RWPE2 (cell line): ENCODE data around the gene LAMA5.

Experiments
- ATAC-seq: fragments of 200-7000 bp; cut with Tn5 transposase; 3 replicates; pipeline ENCODE4 v1.9.1; 2021; ENCODE audit warnings: low read depth
- DNase-seq: peaks from one replicate; pipeline ENCODE4 v3.0.0-alpha.2; 2020; ENCODE audit warnings: low spot score
- H3K27ac ChIP-seq: fragments of 450-650 bp; 2 replicates; pipeline ENCODE4 v1.5.1; 2017; ENCODE audit warnings: mild to moderate bottlenecking; ENCODE audit not compliant: poor library complexity, severe bottlenecking
- H3K27me3 ChIP-seq: fragments of 250-450 bp; sonication (Bioruptor Pico); 2 replicates; pipeline ENCODE4 v1.5.1; 2021; ENCODE audit warnings: mild to moderate bottlenecking, moderate library complexity; ENCODE audit not compliant: insufficient read depth, poor library complexity, severe bottlenecking
- H3K36me3 ChIP-seq: fragments of 250-450 bp; sonication (Bioruptor Pico); 2 replicates; pipeline ENCODE4 v1.5.1; 2020; ENCODE audit warnings: low read depth, mild to moderate bottlenecking, moderate library complexity
- H3K4me1 ChIP-seq: fragments of 250-450 bp; sonication (Bioruptor Pico); 2 replicates; pipeline ENCODE4 v1.5.1; 2021; ENCODE audit warnings: mild to moderate bottlenecking, moderate library complexity; ENCODE audit not compliant: insufficient read depth, poor library complexity, severe bottlenecking
- H3K4me3 ChIP-seq: fragments of 250-450 bp; sonication (Bioruptor Pico); 2 replicates; pipeline ENCODE4 v1.5.1; 2021; ENCODE audit warnings: mild to moderate bottlenecking, moderate library complexity; ENCODE audit not compliant: severe bottlenecking
- H3K9me3 ChIP-seq: fragments of 250-450 bp; sonication (Bioruptor Pico); 2 replicates; pipeline ENCODE4 v1.5.1; 2021; ENCODE audit warnings: mild to moderate bottlenecking, moderate library complexity; ENCODE audit not compliant: severe bottlenecking
- TF ChIP-seq, protein P1 (sequence below): fragments of 450-650 bp; IDR thresholded peaks from one replicate; pipeline ENCODE4 v1.5.1; 2017; ENCODE audit warnings: mild to moderate bottlenecking, moderate library complexity; ENCODE audit not compliant: poor library complexity, severe bottlenecking

Gene LAMA5

DNA sequence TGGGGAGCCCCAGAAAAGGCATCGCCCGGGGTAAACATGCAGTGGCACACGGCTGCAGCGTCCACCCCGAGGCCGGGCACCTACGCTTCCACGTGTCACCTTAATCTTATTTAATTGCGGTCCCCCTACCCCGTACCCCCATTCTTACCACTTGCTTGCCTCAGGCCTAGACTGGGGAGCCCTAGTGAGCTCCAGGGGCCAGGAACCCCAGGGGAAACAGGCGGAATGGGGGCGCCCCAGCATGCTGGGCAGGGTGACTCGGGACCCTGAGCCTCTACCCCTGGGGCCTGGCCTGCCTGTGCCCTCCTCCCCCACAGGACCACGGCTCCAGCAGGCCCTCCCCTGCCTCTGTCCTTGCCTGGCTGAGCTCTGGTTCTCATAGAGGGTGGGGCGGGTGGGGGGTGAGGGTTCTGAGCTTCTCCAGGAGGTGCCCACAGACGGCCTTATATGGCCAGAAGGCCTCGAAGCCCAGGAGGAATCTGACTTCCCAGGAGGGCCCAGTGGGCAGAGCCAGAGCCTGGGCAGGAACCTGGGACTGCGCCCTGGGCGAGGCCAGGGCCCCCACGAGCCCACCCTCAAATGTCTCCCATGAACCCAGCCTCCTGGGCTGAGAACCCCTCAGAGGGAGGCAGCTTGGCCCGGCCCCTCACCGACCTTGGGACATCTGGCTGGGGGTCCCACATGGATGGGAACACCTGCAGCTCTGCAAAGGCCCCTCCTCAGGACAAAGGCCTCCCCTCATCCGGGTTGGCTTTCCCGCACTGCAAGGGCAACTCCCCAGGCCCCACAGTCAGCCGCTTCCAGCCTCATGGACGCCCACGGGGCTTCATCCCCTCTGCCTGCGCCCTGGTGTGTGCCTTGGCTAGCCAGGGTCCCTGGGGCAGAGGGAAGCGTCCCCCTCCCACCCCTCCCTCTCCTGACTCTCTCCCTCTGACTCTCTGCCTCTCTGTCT, 5.2 kb upstream of the LAMA5 start:
- H3K36me3 ChIP-seq = no peaks in the 10 kb centered on the region
- H3K9me3 ChIP-seq = no peaks in the 10 kb centered on the region
- TF ChIP-seq, protein P1, sequence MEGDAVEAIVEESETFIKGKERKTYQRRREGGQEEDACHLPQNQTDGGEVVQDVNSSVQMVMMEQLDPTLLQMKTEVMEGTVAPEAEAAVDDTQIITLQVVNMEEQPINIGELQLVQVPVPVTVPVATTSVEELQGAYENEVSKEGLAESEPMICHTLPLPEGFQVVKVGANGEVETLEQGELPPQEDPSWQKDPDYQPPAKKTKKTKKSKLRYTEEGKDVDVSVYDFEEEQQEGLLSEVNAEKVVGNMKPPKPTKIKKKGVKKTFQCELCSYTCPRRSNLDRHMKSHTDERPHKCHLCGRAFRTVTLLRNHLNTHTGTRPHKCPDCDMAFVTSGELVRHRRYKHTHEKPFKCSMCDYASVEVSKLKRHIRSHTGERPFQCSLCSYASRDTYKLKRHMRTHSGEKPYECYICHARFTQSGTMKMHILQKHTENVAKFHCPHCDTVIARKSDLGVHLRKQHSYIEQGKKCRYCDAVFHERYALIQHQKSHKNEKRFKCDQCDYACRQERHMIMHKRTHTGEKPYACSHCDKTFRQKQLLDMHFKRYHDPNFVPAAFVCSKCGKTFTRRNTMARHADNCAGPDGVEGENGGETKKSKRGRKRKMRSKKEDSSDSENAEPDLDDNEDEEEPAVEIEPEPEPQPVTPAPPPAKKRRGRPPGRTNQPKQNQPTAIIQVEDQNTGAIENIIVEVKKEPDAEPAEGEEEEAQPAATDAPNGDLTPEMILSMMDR = no peak
- H3K27ac ChIP-seq = no peak overlapping the region
- H3K4me1 ChIP-seq = peaks cover 50% of the 10 kb centered on the region
- no peaks in the 10 kb centered on the region for H3K27me3 ChIP-seq
- DNase-seq = peak; percentile 85
- ATAC-seq = no peak
- H3K4me3 ChIP-seq = no peak overlapping the region

DNA sequence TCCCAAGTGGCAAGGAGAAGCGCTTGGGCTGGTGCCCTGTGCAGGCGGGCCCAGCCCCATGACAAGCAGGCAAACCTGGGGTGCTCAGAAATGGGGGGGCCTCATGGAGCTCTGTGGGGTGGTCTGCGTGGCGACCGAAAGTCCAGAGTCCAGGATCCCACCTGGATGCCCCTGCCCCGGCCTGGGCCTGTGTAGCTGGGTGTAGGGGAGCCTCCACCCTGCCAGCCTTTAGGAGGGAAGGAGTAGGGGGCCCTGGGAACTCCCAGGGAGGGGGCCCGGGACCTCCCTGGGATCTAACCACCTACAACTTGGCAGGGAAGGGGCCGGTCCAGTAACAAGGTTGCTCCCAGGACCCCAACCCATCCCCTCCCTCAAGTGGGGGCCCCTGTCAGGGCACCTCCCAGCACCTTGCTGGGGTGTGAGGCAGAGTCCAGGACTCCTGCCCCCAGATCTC, 4.5 kb upstream of the LAMA5 start:
- DNase-seq (no peak), ATAC-seq (no peak)
- peaks cover 43% of the 10 kb centered on the region for H3K4me1 ChIP-seq
- TF ChIP-seq, protein P1 = no peak
- no peak overlapping the region for H3K27ac ChIP-seq
- no peaks in the 10 kb centered on the region for H3K9me3 ChIP-seq
- H3K36me3 ChIP-seq = no peaks in the 10 kb centered on the region
- H3K27me3 ChIP-seq = no peaks in the 10 kb centered on the region
- H3K4me3 ChIP-seq = no peak overlapping the region

DNA sequence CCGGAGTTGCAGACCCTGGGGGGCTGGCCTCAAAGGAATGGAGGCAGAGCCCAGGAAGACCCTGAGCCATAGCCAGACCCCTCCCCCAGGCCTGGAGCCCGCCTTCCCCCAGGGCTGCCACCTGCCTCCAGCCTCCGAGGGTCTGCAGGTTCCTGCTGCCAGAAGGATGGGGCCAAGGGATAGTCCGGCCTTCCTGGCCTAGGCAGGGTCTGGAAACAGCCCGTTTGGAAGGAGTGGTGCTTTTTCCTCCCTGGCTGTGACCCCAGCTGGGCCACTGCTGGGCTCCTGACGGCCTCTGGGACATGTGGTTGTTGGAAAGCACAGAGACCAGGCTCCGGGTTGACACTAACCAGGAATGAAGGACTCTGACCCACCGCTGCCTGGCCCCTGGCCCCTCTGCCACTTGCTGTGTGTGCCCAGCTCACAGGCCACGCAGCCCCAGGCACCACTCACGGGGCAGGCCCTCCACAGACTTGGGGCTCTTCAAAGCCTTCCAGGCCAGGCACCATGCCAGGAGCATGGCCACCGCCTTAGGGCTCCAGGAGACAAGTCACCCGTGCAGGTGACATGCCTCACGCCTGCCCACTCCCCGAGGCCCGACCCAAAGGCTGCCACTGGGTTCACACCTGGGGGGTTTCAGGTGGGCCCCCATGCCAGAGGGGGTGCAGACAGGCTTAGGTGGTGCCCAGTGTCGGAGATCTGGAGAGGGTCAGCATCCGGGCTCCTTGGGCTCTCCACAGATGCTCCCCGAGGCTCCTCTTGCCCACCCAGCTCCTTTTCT, 3.9 kb upstream of the LAMA5 start:
- no peaks in the 10 kb centered on the region for H3K9me3 ChIP-seq
- no peaks in the 10 kb centered on the region for H3K27me3 ChIP-seq
- peaks cover 37% of the 10 kb centered on the region for H3K4me1 ChIP-seq
- H3K36me3 ChIP-seq = peaks cover 3% of the 10 kb centered on the region; the same call in 1 of the 2 replicates
- TF ChIP-seq, protein P1 = no peak
- DNase-seq (peak; percentile 89), ATAC-seq (no peak)
- H3K4me3 ChIP-seq = no peak overlapping the region
- peak overlapping the region; percentile 99 for H3K27ac ChIP-seq

DNA sequence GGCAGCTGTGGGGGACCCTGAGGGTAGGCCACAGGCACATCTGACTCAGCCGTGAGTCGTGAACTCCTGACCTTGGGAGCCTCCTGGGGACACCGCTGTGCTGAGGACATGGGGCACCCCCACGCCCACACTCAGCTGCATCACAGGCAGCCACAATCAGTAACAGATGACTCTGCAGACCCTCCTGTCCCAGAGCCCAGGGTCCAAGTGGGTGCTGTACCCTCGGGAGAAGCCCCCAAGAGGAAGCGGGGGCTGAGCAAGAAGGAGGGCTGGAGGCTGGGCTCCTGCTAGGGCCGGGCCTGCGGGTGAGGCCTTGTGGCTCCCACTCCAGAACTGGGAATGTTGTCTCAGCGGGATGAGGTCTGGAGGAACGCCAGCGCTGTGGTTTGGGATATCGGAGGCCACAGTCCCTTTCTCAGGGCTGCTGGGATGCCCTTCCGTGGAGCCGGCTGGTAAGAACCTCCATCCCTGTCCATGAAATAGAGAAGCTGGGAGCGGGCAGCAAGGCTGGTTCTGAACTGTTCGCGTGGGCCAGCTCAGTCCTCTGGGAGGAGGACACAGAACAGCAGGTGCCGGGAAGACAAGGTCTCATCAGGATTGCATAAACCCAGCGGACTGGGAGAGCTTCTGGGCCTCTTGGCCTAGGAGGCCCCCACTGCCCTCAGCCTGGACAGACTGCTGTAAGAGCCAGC, 3.1 kb upstream of the LAMA5 start:
- no peaks in the 10 kb centered on the region for H3K27me3 ChIP-seq
- no peaks in the 10 kb centered on the region for H3K9me3 ChIP-seq
- H3K36me3 ChIP-seq = peaks cover 8% of the 10 kb centered on the region
- TF ChIP-seq, protein P1 = no peak
- ATAC-seq (peak; percentile 10), DNase-seq (peak; percentile 99)
- H3K4me3 ChIP-seq = no peak overlapping the region
- H3K27ac ChIP-seq = peak overlapping the region; percentile 99
- H3K4me1 ChIP-seq = peaks cover 39% of the 10 kb centered on the region
